ENCODE results near the gene PADI1.

GRCh38 chr1:17293681-17294425 lies 88.9 kb downstream of the PADI1 start:
- TF ChIP-seq RAD21 (IDR thresholded peaks at IDR 0.05; ENCODE audit: low read length) (no peak), POLR2AphosphoS5 (IDR thresholded peaks at IDR 0.05; ENCODE audit: low read depth, low read length) (no peak), ZBTB33 (IDR thresholded peaks at IDR 0.05; ENCODE audit: borderline replicate concordance, low read depth) (no peak)

All from SK-N-SH (cell line).